Inferior parietal cortex (tissue), 1 donor: ENCODE data around the gene PAQR4.

Source experiments
- DNase-seq: peaks from one replicate; pipeline ENCODE4 v3.0.0-alpha.2; 2016; ENCODE audit errors: extremely low spot score

The PAQR4 gene

GRCh38 chr16:3021449-3022207 is 52.5 kb downstream of the PAQR4 start:
- no peak for DNase-seq

GRCh38 chr16:3022208-3022683 is 53.1 kb downstream of the PAQR4 start:
- no peak for DNase-seq

- DNase-seq, result no peak
These were observed 53.7 kb downstream of the PAQR4 start for GRCh38 chr16:3022684-3023414.
